ENCODE measurements around the gene CDKN1C. TPM values are rescaled to one million over a fixed set of nuclear protein-coding genes. Genes with fewer than 3 reads are reported as not detected.

Gene CDKN1C
- total RNA-seq, 4 donors from 2014 or later = 87.0 to 201 (median 121) TPM

DNA sequence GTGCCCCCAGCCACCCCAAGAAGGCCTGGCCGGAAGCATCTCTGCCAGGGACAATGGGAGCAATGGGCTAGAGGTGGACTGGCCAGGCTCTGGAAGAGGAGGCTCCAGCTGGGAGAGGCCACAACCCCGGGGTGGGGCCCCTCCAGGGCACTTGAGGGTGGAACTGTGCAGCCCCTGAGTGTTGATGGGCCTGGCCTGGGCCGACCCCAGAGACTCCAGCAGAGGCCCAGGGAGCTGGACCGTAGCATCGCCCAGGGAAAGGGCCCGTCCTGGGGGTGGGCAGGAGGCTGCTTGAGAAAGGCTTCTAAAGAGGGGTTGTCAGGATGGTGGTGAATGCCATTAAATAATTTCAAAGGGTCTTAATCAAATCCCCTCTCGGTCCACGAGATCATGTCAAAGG lies 30.4 kb downstream of the CDKN1C start:
- H3K36me3 ChIP-seq = no peaks in the 10 kb centered on the region
- H3K4me3 ChIP-seq = no peak overlapping the region
- ATAC-seq = no peak
- WGBS, 2 donors (ENCODE audit: low coverage in 1 of 2) = 100% methylated on average over 2 of the region's 8 CpGs; no CpG with 5 or more reads in 1 of the 2 donors
- TF ChIP-seq CTCF (IDR thresholded peaks at IDR 0.05) = no peak
- TF ChIP-seq POLR2AphosphoS5 (IDR thresholded peaks at IDR 0.05) = no peak
- TF ChIP-seq POLR2A (IDR thresholded peaks at IDR 0.05) = no peak
- no peak for TF ChIP-seq EP300 (IDR thresholded peaks at IDR 0.05)
- no peaks in the 10 kb centered on the region for H3K4me1 ChIP-seq
- H3K9me3 ChIP-seq = no peaks in the 10 kb centered on the region
- no peaks in the 10 kb centered on the region for H3K27me3 ChIP-seq
- no peak overlapping the region for H3K27ac ChIP-seq

DNA sequence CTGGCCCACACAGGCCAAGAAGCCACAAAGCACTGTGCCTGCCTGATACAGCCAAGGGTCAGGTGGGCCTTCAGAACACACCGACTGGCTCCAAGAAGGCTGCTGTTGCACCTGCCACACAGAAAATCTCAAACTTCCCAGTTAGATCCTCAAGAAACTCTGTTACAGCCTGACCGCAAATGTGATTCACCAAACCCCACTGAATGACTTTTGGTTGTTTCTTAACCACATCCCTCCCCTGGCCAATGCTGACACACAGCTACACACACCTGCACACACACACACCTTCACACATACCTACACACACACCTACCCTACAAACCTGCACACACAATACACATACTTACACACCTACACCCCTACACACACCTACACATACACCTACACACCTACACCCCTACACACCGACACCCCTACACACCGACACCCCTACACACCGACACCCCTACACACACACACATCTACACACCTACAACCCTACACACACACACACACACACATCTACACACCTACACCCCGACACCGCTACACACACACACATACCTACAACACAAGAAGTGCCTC lies 31.5 kb downstream of the CDKN1C start:
- 92 to 98% methylated on average over 4 to 6 of the region's 7 CpGs for WGBS, 2 donors (ENCODE audit: low coverage in 1 of 2)

DNA sequence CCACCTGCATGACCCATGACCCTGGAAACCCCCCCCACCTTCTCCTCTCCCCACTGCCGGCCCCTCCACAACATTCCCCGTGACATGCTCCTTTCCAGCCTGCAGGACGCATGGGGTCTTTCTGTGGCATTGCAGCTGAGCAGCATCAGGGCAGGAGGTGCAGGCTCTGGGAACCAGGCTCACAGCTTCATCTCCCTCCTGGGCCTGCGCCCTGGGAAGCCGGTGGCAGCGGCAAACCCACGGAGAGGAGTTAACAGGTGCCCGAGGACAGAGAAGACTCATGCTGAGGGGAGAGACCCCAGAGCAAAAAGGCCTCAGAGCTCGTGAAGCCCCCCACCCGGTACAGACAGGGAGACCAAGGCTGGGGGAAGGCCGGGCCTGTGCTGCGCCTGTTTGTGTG lies 32.2 kb downstream of the CDKN1C start:
- H3K27ac ChIP-seq = no peak overlapping the region
- no peak for ATAC-seq
- no peaks in the 10 kb centered on the region for H3K36me3 ChIP-seq
- TF ChIP-seq EP300 (IDR thresholded peaks at IDR 0.05) = no peak
- no peak for TF ChIP-seq CTCF (IDR thresholded peaks at IDR 0.05)
- no peaks in the 10 kb centered on the region for H3K9me3 ChIP-seq
- no peaks in the 10 kb centered on the region for H3K4me1 ChIP-seq
- no peaks in the 10 kb centered on the region for H3K27me3 ChIP-seq
- H3K4me3 ChIP-seq = no peak overlapping the region
- no CpG with 5 or more reads among the region's 12 CpGs for WGBS, 2 donors (ENCODE audit: low coverage in 1 of 2)

More for the DNA sequence above, 31.5 kb downstream of the CDKN1C start:
- TF ChIP-seq POLR2A (IDR thresholded peaks at IDR 0.05) (no peak), EP300 (IDR thresholded peaks at IDR 0.05) (no peak), POLR2AphosphoS5 (IDR thresholded peaks at IDR 0.05) (no peak), CTCF (IDR thresholded peaks at IDR 0.05) (no peak)
- ATAC-seq = no peak
- no peaks in the 10 kb centered on the region for H3K4me1 ChIP-seq
- H3K36me3 ChIP-seq = no peaks in the 10 kb centered on the region
- H3K27me3 ChIP-seq = no peaks in the 10 kb centered on the region
- no peak overlapping the region for H3K27ac ChIP-seq
- H3K9me3 ChIP-seq = no peaks in the 10 kb centered on the region
- no peak overlapping the region for H3K4me3 ChIP-seq

GRCh38 chr11:2849994-2850770 lies 35.4 kb downstream of the CDKN1C start:
- TF ChIP-seq POLR2AphosphoS5 (IDR thresholded peaks at IDR 0.05) (no peak), CTCF (IDR thresholded peaks at IDR 0.05) (no peak), POLR2A (IDR thresholded peaks at IDR 0.05) (no peak), EP300 (IDR thresholded peaks at IDR 0.05) (no peak)
- no peak for ATAC-seq
- Histone ChIP-seq H3K27me3 (no peaks in the 10 kb centered on the region), H3K9me3 (no peaks in the 10 kb centered on the region), H3K4me3 (no peak overlapping the region), H3K27ac (no peak overlapping the region), H3K4me1 (no peaks in the 10 kb centered on the region), H3K36me3 (no peaks in the 10 kb centered on the region)
- 100% methylated on average over 3 of the region's 53 CpGs; no CpG with 5 or more reads in 1 of the 2 donors for WGBS, 2 donors (ENCODE audit: low coverage in 1 of 2)

GRCh38 chr11:2848497-2848896 lies 37.1 kb downstream of the CDKN1C start:
- no peaks in the 10 kb centered on the region for H3K36me3 ChIP-seq
- TF ChIP-seq POLR2AphosphoS5 (IDR thresholded peaks at IDR 0.05) = no peak
- 100% methylated on average over 2 to 3 of the region's 9 CpGs for WGBS, 2 donors (ENCODE audit: low coverage in 1 of 2)
- H3K4me3 ChIP-seq = no peak overlapping the region
- no peaks in the 10 kb centered on the region for H3K27me3 ChIP-seq
- no peak overlapping the region for H3K27ac ChIP-seq
- no peaks in the 10 kb centered on the region for H3K9me3 ChIP-seq
- H3K4me1 ChIP-seq = no peaks in the 10 kb centered on the region
- no peak for ATAC-seq
